OCI-LY3 (cell line): ENCODE measurements around the gene PLCB1.

Experiments used
- H2AFZ ChIP-seq: fragments of 200-600, 300-600 bp; shearing (Covaris generic); 2 replicates; pipeline ENCODE4 v1.6.0; 2014; ENCODE audit warnings: antibody characterized with exemption, low read depth, low read length
- H3K27ac ChIP-seq: fragments of 200-600, 300-600 bp; sonication (generic); 2 replicates; pipeline ENCODE4 v1.5.1; 2014; ENCODE audit warnings: mild to moderate bottlenecking, low read length, moderate library complexity, mixed read lengths
- H3K27me3 ChIP-seq: fragments of 200-600, 300-600 bp; sonication (generic); 2 replicates; pipeline ENCODE4 v1.6.1; 2014; ENCODE audit warnings: low read depth, low read length, mixed read lengths
- H3K36me3 ChIP-seq: fragments of 200-600, 300-600 bp; sonication (generic); replicated peaks from 2 replicates; pipeline ENCODE3; 2014; ENCODE audit warnings: low read depth, low read length, mixed read lengths
- H3K4me1 ChIP-seq: fragments of 300-600, 200-600 bp; sonication (generic); 2 replicates; pipeline ENCODE4 v1.6.1; 2014; ENCODE audit warnings: low read length, mixed read lengths
- H3K4me2 ChIP-seq: fragments of 200-600, 300-600 bp; sonication (generic); 2 replicates; pipeline ENCODE4 v1.6.1; 2014; ENCODE audit warnings: low read length, mixed read lengths
- H3K4me3 ChIP-seq: fragments of 300-600, 200-600 bp; sonication (generic); 2 replicates; pipeline ENCODE4 v1.5.1; 2014; ENCODE audit warnings: antibody characterized with exemption, mild to moderate bottlenecking, low read length, moderate library complexity
- H3K79me2 ChIP-seq: fragments of 300-600, 200-600 bp; shearing (Covaris generic); 2 replicates; pipeline ENCODE4 v1.6.1; 2014; ENCODE audit warnings: mild to moderate bottlenecking, low read length, mixed read lengths
- H3K9ac ChIP-seq: fragments of 300-600, 200-600 bp; shearing (Covaris generic); 2 replicates; pipeline ENCODE4 v1.6.0; 2014; ENCODE audit warnings: mild to moderate bottlenecking, low read length, moderate library complexity
- H3K9me3 ChIP-seq: fragments of 200-600, 300-600 bp; shearing (Covaris generic); 2 replicates; pipeline ENCODE4 v1.6.1; 2014; ENCODE audit warnings: low read length, mixed read lengths; ENCODE audit not compliant: insufficient read depth
- H4K20me1 ChIP-seq: fragments of 200-600, 300-600 bp; sonication (generic); 2 replicates; pipeline ENCODE4 v1.6.1; 2016; ENCODE audit warnings: low read length, mixed read lengths; ENCODE audit not compliant: insufficient read depth
- EZH2phosphoT487 ChIP-seq: fragments of 200-600 bp; shearing (Covaris generic); IDR thresholded peaks from 2 replicates; pipeline ENCODE4 v1.6.1; 2018; ENCODE audit warnings: antibody characterized with exemption, mixed run types, low read depth
- TF ChIP-seq, protein P1 (sequence below): fragments of 200-600, 300-600 bp; sonication (generic); IDR thresholded peaks from 2 replicates; pipeline ENCODE4 v1.5.1; 2014; ENCODE audit warnings: antibody characterized with exemption, low read length, low read depth

Gene PLCB1

DNA sequence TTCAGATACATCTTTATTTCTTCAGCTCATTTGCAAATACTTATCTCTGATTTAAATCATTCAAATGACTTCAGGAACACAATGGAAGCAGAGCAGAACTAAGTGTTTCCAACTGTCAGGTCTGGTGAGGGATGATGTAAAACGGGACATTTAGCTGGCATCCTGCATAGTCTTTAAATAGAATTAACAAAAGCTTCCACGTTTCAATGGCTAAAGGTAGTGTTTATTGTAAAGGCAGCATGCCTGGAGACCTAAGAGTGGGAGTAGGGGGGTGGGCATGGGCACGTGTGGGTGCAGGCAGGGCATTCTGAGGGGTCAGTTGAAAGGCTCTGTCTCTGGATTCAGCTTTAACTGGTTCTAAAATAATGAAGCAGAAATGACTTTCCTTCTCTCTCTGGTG lies 174.9 kb downstream of the PLCB1 start:
- H3K9ac ChIP-seq, result no peak overlapping the region
- H3K27ac ChIP-seq, result no peak overlapping the region

DNA sequence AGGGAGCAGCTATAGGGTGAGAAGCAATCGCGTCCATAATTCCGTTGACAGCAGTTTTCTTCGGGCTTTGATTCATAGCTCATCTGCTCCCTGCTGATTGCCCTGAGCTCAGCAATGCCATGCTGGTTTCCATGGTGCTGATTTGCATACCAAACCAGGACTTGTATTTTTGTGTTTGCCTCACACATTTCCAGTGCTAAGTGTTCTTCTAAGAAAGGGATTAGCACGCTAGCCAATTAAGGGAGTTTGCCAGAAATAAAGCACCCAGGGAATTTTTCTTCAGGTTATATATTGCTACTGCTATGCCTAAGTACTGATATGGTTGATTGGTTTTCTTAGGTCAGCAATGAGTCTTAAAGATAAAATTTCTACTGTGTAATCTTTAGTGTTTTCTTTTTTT lies 177.6 kb downstream of the PLCB1 start:
- Histone ChIP-seq H3K4me1 (no peaks in the 10 kb centered on the region), H4K20me1 (no peaks in the 10 kb centered on the region), H3K27me3 (0 out of 2 replicates have a peak, but pooled peaks cover 3% of the 10 kb centered on the region), H2AFZ (no peak overlapping the region), H3K4me2 (no peak overlapping the region), H3K36me3 (no peaks in the 10 kb centered on the region), H3K4me3 (no peak overlapping the region), H3K9ac (no peak overlapping the region), H3K9me3 (no peaks in the 10 kb centered on the region), H3K27ac (no peak overlapping the region), H3K79me2 (no peaks in the 10 kb centered on the region)
- no peak for TF ChIP-seq EZH2phosphoT487
- TF ChIP-seq, protein P1, sequence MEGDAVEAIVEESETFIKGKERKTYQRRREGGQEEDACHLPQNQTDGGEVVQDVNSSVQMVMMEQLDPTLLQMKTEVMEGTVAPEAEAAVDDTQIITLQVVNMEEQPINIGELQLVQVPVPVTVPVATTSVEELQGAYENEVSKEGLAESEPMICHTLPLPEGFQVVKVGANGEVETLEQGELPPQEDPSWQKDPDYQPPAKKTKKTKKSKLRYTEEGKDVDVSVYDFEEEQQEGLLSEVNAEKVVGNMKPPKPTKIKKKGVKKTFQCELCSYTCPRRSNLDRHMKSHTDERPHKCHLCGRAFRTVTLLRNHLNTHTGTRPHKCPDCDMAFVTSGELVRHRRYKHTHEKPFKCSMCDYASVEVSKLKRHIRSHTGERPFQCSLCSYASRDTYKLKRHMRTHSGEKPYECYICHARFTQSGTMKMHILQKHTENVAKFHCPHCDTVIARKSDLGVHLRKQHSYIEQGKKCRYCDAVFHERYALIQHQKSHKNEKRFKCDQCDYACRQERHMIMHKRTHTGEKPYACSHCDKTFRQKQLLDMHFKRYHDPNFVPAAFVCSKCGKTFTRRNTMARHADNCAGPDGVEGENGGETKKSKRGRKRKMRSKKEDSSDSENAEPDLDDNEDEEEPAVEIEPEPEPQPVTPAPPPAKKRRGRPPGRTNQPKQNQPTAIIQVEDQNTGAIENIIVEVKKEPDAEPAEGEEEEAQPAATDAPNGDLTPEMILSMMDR, result no peak

More for the DNA sequence above, 174.9 kb downstream of the PLCB1 start:
- Histone ChIP-seq H3K27me3 (peaks cover 6% of the 10 kb centered on the region; the same call in 1 of the 2 replicates), H3K79me2 (no peaks in the 10 kb centered on the region), H2AFZ (no peak overlapping the region), H3K4me2 (no peak overlapping the region), H3K9me3 (no peaks in the 10 kb centered on the region), H4K20me1 (no peaks in the 10 kb centered on the region), H3K4me1 (no peaks in the 10 kb centered on the region), H3K4me3 (no peak overlapping the region), H3K36me3 (no peaks in the 10 kb centered on the region)
- TF ChIP-seq EZH2phosphoT487, result no peak
- TF ChIP-seq, protein P1, result no peak

DNA sequence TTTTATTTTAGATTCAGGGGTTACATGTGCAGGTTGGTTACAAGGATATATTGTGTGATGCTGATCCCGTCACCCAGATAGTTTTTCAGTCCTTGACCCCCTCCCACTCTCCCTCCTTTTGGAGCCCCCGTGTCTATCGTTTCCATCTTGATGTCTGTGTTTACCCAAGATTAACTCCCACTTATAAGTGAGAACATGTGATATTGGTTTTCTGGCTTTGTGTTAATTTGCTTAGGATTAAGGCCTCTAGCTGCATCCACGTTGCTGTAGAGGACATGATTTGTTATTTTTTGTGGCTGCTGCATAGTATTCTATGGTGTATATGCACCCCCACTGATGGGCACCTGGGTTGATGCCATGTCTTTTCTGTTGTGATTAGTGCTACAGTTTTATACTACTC lies 178.6 kb downstream of the PLCB1 start:
- Histone ChIP-seq H3K4me2 (no peak overlapping the region), H3K4me1 (no peaks in the 10 kb centered on the region), H2AFZ (no peak overlapping the region), H3K4me3 (no peak overlapping the region), H3K79me2 (no peaks in the 10 kb centered on the region), H3K9ac (no peak overlapping the region), H3K27ac (no peak overlapping the region), H3K36me3 (no peaks in the 10 kb centered on the region), H4K20me1 (no peaks in the 10 kb centered on the region), H3K9me3 (no peaks in the 10 kb centered on the region), H3K27me3 (peaks cover 4% of the 10 kb centered on the region; the same call in 1 of the 2 replicates)
- TF ChIP-seq, protein P1, result no peak
- TF ChIP-seq EZH2phosphoT487, result no peak

DNA sequence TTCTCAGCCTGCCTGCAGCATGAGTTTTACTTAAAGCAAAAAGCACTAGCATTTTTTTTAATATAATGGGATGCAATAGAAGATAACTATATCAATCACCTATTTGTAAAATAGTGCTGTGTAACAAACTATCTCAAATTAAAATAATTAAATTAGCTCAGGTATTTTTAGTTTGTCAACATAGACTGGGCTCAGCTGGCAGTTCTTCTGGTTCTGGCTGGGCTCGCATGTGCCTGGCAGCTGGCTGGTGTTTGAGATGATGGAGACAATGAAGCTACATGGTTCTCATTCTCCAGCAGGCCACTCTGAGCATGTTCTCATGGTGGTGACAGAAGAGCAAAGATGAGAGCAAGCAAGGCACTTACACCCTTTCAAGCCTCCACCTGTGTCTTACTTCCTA lies 181.0 kb downstream of the PLCB1 start:
- H3K27me3 ChIP-seq, result peaks cover 12% of the 10 kb centered on the region; the same call in 1 of the 2 replicates
- H3K36me3 ChIP-seq, result no peaks in the 10 kb centered on the region
- TF ChIP-seq, protein P1, result no peak
- TF ChIP-seq EZH2phosphoT487, result no peak
- H4K20me1 ChIP-seq, result no peaks in the 10 kb centered on the region
- no peak overlapping the region for H3K9ac ChIP-seq
- H3K4me2 ChIP-seq, result no peak overlapping the region
- H3K4me3 ChIP-seq, result no peak overlapping the region
- H3K4me1 ChIP-seq, result no peaks in the 10 kb centered on the region
- no peaks in the 10 kb centered on the region for H3K9me3 ChIP-seq
- H3K27ac ChIP-seq, result no peak overlapping the region
- no peaks in the 10 kb centered on the region for H3K79me2 ChIP-seq
- no peak overlapping the region for H2AFZ ChIP-seq
